ENCODE results near the gene NUFIP1. TPM values are rescaled to one million over a fixed set of nuclear protein-coding genes. Genes with fewer than 3 reads are reported as not detected.

NUFIP1 gene
- polyA plus RNA-seq, 1 donor (not counting 4 experiments of a cell fraction or from before 2014, with no cell fraction given) = 3.3 TPM

GRCh38 chr13:44904967-44905366 is 84.3 kb downstream of the NUFIP1 start:
- H2AFZ ChIP-seq (ENCODE audit: control insufficient read depth, low read length) = no peak overlapping the region
- TF ChIP-seq EZH2 (IDR thresholded peaks at IDR 0.05; ENCODE audit: low read length) = no peak
- TF ChIP-seq, protein P1, sequence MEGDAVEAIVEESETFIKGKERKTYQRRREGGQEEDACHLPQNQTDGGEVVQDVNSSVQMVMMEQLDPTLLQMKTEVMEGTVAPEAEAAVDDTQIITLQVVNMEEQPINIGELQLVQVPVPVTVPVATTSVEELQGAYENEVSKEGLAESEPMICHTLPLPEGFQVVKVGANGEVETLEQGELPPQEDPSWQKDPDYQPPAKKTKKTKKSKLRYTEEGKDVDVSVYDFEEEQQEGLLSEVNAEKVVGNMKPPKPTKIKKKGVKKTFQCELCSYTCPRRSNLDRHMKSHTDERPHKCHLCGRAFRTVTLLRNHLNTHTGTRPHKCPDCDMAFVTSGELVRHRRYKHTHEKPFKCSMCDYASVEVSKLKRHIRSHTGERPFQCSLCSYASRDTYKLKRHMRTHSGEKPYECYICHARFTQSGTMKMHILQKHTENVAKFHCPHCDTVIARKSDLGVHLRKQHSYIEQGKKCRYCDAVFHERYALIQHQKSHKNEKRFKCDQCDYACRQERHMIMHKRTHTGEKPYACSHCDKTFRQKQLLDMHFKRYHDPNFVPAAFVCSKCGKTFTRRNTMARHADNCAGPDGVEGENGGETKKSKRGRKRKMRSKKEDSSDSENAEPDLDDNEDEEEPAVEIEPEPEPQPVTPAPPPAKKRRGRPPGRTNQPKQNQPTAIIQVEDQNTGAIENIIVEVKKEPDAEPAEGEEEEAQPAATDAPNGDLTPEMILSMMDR (optimal IDR thresholded peaks at IDR 0.05 in 1 of 3, IDR thresholded peaks at IDR 0.05 in 1 of 3, conservative IDR thresholded peaks at IDR 0.05 in 1 of 3; ENCODE audit: extremely low read depth in 1 of 3, insufficient read depth in 2 of 3, low read length in 3 of 3) = no peak
- no peak overlapping the region for H3K4me3 ChIP-seq (ENCODE audit: control insufficient read depth in 2 of 3, extremely low read depth in 1 of 3, insufficient read depth in 2 of 3, low read depth in 1 of 3, low read length in 3 of 3)
- H3K27ac ChIP-seq (ENCODE audit: control insufficient read depth, insufficient read depth, low read length) = no peak overlapping the region
- H3K9me1 ChIP-seq (ENCODE audit: control insufficient read depth, extremely low read depth, insufficient read depth, low read length) = no peaks in the 10 kb centered on the region
- no peaks in the 10 kb centered on the region for H3K9me3 ChIP-seq (ENCODE audit: control insufficient read depth, low read depth, low read length)
- H3K4me1 ChIP-seq (ENCODE audit: control insufficient read depth, extremely low read depth, insufficient read depth, low read length) = no peaks in the 10 kb centered on the region
- dilution Hi-C loops (cut with MboI; ENCODE audit: extremely low pct_ligation_motif_present, low sequenced_read_pairs) = no loop called here
- H3K36me3 ChIP-seq (ENCODE audit: control insufficient read depth in 2 of 2, extremely low read depth in 1 of 2, insufficient read depth in 2 of 2, low read length in 2 of 2) = no peaks in the 10 kb centered on the region
- no peaks in the 10 kb centered on the region for H3K79me2 ChIP-seq (ENCODE audit: control insufficient read depth, insufficient read depth, low read length)
- no peak overlapping the region for H3K9ac ChIP-seq (ENCODE audit: control insufficient read depth, extremely low read depth, insufficient read depth, low read length)
- no peak for DNase-seq (ENCODE audit: low read depth, low spot score)
- no peak overlapping the region for H3K4me2 ChIP-seq (ENCODE audit: control insufficient read depth, extremely low read depth, insufficient read depth, low read depth, low read length)
- no peak for FAIRE-seq
- H3K27me3 ChIP-seq (ENCODE audit: control insufficient read depth, extremely low read depth, insufficient read depth, low read length) = peaks cover 21% of the 10 kb centered on the region
- H4K20me1 ChIP-seq (ENCODE audit: control insufficient read depth, extremely low read depth, insufficient read depth, low read length) = no peaks in the 10 kb centered on the region

DNA sequence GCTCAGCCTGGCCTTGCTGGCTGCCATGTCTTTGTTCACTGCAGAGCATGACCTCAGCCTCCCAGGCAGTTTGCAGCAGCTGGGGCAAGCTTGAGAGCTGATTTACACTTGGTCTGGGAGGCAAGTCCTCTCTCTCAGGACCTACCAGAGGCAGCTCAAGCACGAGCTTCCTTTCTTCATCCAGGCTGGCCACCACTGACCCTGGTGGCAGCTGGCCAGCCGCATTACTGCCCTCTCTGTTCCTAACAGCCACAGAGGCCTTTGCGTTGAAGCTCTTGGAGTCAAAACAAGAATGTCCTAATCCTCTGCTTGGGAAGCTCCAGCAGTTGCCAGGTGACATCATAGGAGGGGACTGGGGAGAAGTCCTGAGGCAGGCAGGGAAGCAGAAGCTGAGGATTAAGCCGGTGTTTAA is 85.7 kb downstream of the NUFIP1 start:
- H3K4me2 ChIP-seq (ENCODE audit: control insufficient read depth, extremely low read depth, insufficient read depth, low read depth, low read length) = no peak overlapping the region
- no peaks in the 10 kb centered on the region for H3K36me3 ChIP-seq (ENCODE audit: control insufficient read depth in 2 of 2, extremely low read depth in 1 of 2, insufficient read depth in 2 of 2, low read length in 2 of 2)
- TF ChIP-seq, protein P1 (optimal IDR thresholded peaks at IDR 0.05 in 1 of 3, IDR thresholded peaks at IDR 0.05 in 1 of 3, conservative IDR thresholded peaks at IDR 0.05 in 1 of 3; ENCODE audit: extremely low read depth in 1 of 3, insufficient read depth in 2 of 3, low read length in 3 of 3) = no peak
- TF ChIP-seq EZH2 (IDR thresholded peaks at IDR 0.05; ENCODE audit: low read length) = no peak
- FAIRE-seq (no peak), DNase-seq (ENCODE audit: low read depth, low spot score) (no peak)
- H3K27ac ChIP-seq (ENCODE audit: control insufficient read depth, insufficient read depth, low read length) = no peak overlapping the region
- no peak overlapping the region for H3K9ac ChIP-seq (ENCODE audit: control insufficient read depth, extremely low read depth, insufficient read depth, low read length)
- dilution Hi-C loops (cut with MboI; ENCODE audit: extremely low pct_ligation_motif_present, low sequenced_read_pairs) = no loop called here
- no peak overlapping the region for H3K4me3 ChIP-seq (ENCODE audit: control insufficient read depth in 2 of 3, extremely low read depth in 1 of 3, insufficient read depth in 2 of 3, low read depth in 1 of 3, low read length in 3 of 3)
- no peaks in the 10 kb centered on the region for H4K20me1 ChIP-seq (ENCODE audit: control insufficient read depth, extremely low read depth, insufficient read depth, low read length)
- H3K79me2 ChIP-seq (ENCODE audit: control insufficient read depth, insufficient read depth, low read length) = no peaks in the 10 kb centered on the region
- H2AFZ ChIP-seq (ENCODE audit: control insufficient read depth, low read length) = no peak overlapping the region
- H3K9me3 ChIP-seq (ENCODE audit: control insufficient read depth, low read depth, low read length) = no peaks in the 10 kb centered on the region
- H3K4me1 ChIP-seq (ENCODE audit: control insufficient read depth, extremely low read depth, insufficient read depth, low read length) = no peaks in the 10 kb centered on the region
- no peaks in the 10 kb centered on the region for H3K9me1 ChIP-seq (ENCODE audit: control insufficient read depth, extremely low read depth, insufficient read depth, low read length)
- peaks cover 21% of the 10 kb centered on the region for H3K27me3 ChIP-seq (ENCODE audit: control insufficient read depth, extremely low read depth, insufficient read depth, low read length)
